ENCODE results near the gene ITGA6.

DNA sequence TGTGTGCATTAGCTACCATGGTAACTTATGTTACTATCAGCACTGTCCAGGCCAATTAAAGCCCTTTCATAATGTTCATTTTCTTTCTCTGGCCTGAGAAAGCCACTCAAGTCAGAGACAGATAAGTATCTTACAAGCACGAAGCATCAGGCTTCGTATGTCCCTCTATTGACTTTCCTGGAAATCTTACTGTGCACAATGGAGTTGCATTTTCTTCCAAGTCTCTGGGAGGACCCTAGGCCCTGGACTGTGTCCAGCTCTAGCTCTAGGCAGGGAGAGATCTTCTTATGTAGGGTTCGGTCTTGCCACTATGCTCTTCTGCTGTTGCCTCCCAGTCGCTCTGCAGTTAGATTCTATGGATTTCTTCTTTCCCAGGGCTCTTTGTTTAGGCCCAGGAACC is 40.0 kb upstream of the ITGA6 start:
- TF ChIP-seq EZH2 (IDR thresholded peaks at IDR 0.05) (no peak), FOXP2 (optimal IDR thresholded peaks at IDR 0.05; ENCODE audit: control extremely low read depth, extremely low read length, insufficient read depth) (no peak)

Data from SK-N-MC (cell line).